Measurements from ENCODE around the gene TNS3.
A peak's percentile ranks its signal among the peaks of the same experiment; 100 is the strongest.

Gene TNS3

DNA sequence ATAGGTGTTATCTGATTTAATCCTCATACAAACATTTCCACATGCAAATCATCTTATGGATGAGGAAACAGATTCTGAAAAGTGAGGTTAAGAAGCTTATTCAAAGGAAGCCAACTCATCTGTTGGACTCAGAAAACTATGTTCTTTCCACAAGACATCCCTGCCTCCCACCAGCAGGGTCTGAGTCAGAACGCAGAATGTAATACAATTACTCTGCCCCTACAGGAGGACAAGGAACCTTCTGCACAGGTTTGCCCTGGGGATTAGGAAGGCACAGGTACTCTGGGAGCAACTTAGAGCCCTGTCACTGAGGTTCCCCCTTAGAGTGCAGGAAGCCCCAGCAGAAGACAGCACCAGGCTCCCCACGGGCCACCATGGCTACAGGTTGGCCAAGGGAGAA lies 255.7 kb downstream of the TNS3 start:
- TF ChIP-seq, protein P1, sequence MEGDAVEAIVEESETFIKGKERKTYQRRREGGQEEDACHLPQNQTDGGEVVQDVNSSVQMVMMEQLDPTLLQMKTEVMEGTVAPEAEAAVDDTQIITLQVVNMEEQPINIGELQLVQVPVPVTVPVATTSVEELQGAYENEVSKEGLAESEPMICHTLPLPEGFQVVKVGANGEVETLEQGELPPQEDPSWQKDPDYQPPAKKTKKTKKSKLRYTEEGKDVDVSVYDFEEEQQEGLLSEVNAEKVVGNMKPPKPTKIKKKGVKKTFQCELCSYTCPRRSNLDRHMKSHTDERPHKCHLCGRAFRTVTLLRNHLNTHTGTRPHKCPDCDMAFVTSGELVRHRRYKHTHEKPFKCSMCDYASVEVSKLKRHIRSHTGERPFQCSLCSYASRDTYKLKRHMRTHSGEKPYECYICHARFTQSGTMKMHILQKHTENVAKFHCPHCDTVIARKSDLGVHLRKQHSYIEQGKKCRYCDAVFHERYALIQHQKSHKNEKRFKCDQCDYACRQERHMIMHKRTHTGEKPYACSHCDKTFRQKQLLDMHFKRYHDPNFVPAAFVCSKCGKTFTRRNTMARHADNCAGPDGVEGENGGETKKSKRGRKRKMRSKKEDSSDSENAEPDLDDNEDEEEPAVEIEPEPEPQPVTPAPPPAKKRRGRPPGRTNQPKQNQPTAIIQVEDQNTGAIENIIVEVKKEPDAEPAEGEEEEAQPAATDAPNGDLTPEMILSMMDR (IDR thresholded peaks at IDR 0.05; ENCODE audit: control insufficient read depth, insufficient read depth, low read depth, low read length, missing control alignments) = peak; percentile 48
- no peak overlapping the region for H3K4me3 ChIP-seq (ENCODE audit: control insufficient read depth, low read depth, low read length)
- DNase-seq (ENCODE audit: low read depth) = peak; percentile 28

DNA sequence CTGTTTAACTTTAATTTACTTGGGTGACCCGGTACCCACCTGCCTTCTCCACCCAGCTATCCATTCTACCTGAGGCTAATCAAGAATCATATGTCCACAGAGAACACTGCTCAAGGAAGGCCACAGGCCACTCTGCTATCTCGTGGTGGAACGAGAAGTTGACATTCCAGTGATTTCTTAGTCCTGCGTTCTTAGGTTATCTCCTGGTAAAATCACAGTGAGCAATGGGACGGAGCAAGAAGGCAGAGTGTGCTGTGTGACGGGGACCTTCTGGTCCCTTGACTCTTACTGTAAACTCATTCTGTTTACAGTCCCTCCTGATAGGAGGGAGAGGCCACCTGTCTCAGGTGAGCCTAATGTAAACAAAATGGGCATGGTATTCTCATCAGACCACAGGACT lies 256.6 kb downstream of the TNS3 start:
- TF ChIP-seq, protein P1 (IDR thresholded peaks at IDR 0.05; ENCODE audit: control insufficient read depth, insufficient read depth, low read depth, low read length, missing control alignments) = no peak
- no peak overlapping the region for H3K4me3 ChIP-seq (ENCODE audit: control insufficient read depth, low read depth, low read length)
- no peak for DNase-seq (ENCODE audit: low read depth)

DNA sequence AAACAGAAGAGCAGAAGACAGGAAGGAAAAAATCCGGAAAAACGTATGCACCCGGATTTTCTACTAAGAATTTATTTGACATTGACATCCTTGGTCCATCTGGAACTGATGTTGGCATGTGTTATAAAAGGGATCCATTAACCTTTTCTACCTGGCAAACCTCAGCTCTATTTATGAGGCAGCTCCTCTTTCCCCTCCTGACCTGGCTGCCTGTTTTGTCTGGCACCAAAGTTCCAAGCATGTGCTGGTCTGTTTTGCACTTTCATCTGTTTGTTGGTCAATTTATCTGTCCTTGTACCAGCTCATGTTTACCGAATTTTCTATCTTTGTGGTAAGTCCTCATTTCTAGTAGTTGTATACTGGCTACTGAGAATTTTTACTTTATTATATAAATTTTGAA lies 258.0 kb downstream of the TNS3 start:
- no peak overlapping the region for H3K4me3 ChIP-seq (ENCODE audit: control insufficient read depth, low read depth, low read length)
- no peak for DNase-seq (ENCODE audit: low read depth)
- TF ChIP-seq, protein P1 (IDR thresholded peaks at IDR 0.05; ENCODE audit: control insufficient read depth, insufficient read depth, low read depth, low read length, missing control alignments) = no peak

DNA sequence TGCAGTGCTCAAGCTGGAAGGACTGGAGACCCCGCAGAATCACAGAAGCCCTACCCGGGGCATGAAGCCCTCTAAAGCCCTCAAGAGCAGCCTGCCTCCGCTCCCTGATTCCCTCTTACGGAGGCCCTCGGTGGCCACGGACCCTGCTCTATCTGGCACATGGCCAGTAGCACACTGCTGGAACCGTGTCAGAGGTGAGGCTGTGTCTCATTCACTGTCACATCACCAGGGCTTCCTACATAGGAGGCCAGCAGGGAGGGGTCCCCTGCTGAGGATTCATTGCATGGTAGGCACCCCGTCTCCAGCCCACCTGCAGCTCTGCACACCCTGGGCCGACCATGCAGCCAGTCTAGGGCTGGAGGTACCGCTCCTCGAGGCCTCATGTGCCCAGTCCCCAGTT lies 259.2 kb downstream of the TNS3 start:
- H3K4me3 ChIP-seq (ENCODE audit: control insufficient read depth, low read depth, low read length) = no peak overlapping the region
- DNase-seq (ENCODE audit: low read depth) = no peak
- TF ChIP-seq, protein P1 (IDR thresholded peaks at IDR 0.05; ENCODE audit: control insufficient read depth, insufficient read depth, low read depth, low read length, missing control alignments) = no peak

DNA sequence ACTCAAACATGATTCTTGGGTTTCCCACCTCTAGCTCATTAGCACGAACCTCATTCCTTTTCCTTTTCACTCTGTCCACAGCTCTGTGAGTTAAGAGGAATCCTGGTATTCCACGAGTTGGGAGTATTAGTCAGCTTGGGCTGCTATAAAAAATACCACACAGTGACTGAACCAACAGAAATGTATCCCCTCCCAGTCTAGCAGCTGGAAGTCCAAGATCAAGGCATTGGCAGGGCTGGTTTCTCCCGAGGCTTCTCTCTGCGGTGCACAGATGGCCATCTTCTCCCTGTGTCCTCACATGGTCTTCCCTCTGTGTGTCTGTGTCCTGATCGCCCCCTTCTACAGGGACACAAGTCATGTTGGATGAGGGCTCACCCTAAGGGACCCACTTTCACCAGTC lies 261.6 kb downstream of the TNS3 start:
- H3K4me3 ChIP-seq (ENCODE audit: control insufficient read depth, low read depth, low read length) = no peak overlapping the region
- DNase-seq (ENCODE audit: low read depth) = no peak
- TF ChIP-seq, protein P1 (IDR thresholded peaks at IDR 0.05; ENCODE audit: control insufficient read depth, insufficient read depth, low read depth, low read length, missing control alignments) = no peak

DNA sequence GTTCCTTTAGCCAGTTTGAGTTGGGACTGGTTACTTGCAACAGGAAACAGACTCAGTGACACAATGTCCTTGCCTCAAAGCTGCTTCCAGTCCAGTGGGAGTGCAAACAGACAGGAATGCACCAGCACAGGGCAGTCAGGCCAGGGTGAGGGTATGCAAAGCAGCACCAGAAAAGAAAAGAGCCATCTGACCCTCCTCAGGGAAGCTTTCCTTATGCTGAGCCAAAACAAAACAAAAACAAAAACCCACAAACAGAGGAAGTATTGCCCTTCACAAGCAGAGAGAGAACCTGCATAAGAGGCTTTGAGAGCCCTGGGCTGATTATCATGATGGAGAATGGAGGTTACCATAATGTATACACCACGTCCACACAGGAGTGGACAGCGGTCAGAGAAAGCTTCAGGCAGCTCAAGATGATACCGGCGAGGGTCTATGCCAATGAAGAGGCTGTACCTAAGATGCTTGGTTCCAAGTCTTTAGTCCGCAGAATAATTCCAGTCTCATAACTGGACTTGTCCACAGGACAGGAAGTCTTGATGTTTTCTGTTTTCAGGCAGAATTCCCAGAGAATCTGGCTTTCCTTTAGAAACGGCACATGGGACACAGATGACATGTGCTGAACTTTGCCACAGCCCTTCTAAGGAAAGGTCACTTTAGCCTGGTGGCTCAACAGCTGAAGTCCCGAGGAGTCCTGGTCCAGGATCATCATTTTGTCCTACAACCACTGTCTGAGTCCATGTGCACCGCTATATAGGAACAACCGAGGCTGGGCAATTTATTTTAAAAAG lies 263.3 kb downstream of the TNS3 start:
- TF ChIP-seq, protein P1 (IDR thresholded peaks at IDR 0.05; ENCODE audit: control insufficient read depth, insufficient read depth, low read depth, low read length, missing control alignments) = no peak
- no peak for DNase-seq (ENCODE audit: low read depth)
- H3K4me3 ChIP-seq (ENCODE audit: control insufficient read depth, low read depth, low read length) = no peak overlapping the region
